Heart right ventricle (tissue), 16 donors: Measurements from ENCODE around the gene LASP1. TPM values are rescaled to one million over a fixed set of nuclear protein-coding genes. Genes with fewer than 3 reads are reported as not detected.
"Not testable (repeated sequence)": the region's sequence is repeated elsewhere in the genome, so short reads cannot be mapped to it uniquely, and the experiment has no call there.

Source experiments
- ATAC-seq, 8 donors: fragments of 200-7000 bp; cut with Tn5 transposase; one replicate each; pipeline ENCODE4 v1.9.1; 2020; ENCODE audit warnings: mild to moderate bottlenecking in 8 of 8, moderate library complexity in 8 of 8, moderate number of reproducible peaks in 1 of 8
- DNase-seq, 2 donors: peaks; one replicate each; pipeline ENCODE4 v3.0.0-alpha.2; 2020
- H3K27ac ChIP-seq, 10 donors: fragments of 200-600 bp; sonication (generic) in 2 of 10; one replicate each; pipeline versions ENCODE4 v1.5.0 to v1.8.0; 2020 to 2022; ENCODE audit warnings: mild to moderate bottlenecking in 3 of 10
- H3K27me3 ChIP-seq, 7 donors: fragments of 200-600 bp; one replicate each; pipeline ENCODE4 v1.8.0; 2021 to 2022; ENCODE audit warnings: mild to moderate bottlenecking in 2 of 7
- H3K36me3 ChIP-seq, 9 donors: fragments of 200-600 bp; sonication (generic) in 1 of 9; one replicate each; pipeline versions ENCODE4 v1.5.0 to v1.8.0; 2020 to 2022; ENCODE audit warnings: mild to moderate bottlenecking in 2 of 9
- H3K4me1 ChIP-seq, 9 donors: fragments of 200-600 bp; sonication (generic) in 1 of 9; one replicate each; pipeline versions ENCODE4 v1.5.0 to v1.8.0; 2020 to 2022; ENCODE audit warnings: mild to moderate bottlenecking in 4 of 9
- H3K4me3 ChIP-seq, 10 donors: fragments of 200-600 bp; sonication (generic) in 2 of 10; one replicate each; pipeline versions ENCODE4 v1.5.0 to v1.8.0; 2020 to 2022; ENCODE audit warnings: mild to moderate bottlenecking in 7 of 10, moderate library complexity in 2 of 10
- H3K9me3 ChIP-seq, 11 donors: fragments of 200-600 bp in 10 of 11; sonication (generic) in 2 of 11; one replicate each; pipeline versions ENCODE4 v1.5.0 to v1.8.0; 2013 to 2022; ENCODE audit warnings: mild to moderate bottlenecking in 2 of 11, control low read depth in 1 of 11, moderate library complexity in 1 of 11
- CTCF ChIP-seq, 9 donors: fragments of 200-600 bp; sonication (generic) in 2 of 9; IDR thresholded peaks; one replicate each; pipeline versions ENCODE4 v1.5.0 to v1.8.0; 2021 to 2022; ENCODE audit warnings: antibody characterized with exemption in 9 of 9, mild to moderate bottlenecking in 5 of 9, moderate library complexity in 1 of 9
- WGBS, 2 donors: extraction: QIAGEN DNeasy Blood & Tissue Kit; methylation state at CpG; one replicate each; pipeline ENCODE4 v1.1.7; 2013; ENCODE audit warnings: inconsistent platforms in 1 of 2; 5-methylcytosine and 5-hydroxymethylcytosine counted together
- intact Hi-C, 10 donors: fragments of 100-400 bp; cut with DNase I; formaldehyde crosslinking; loops; one replicate each; pipeline versions ENCODE4 v1.11.1 to v1.14.2; 2022
- polyA plus RNA-seq, 2 donors: library from polyadenylated mRNA; stranded (reverse); fragments of 200-250 nt; gene quantifications; one replicate each; pipeline ENCODE4 v1.2.3, GENCODE V29; 2013
- total RNA-seq, 10 donors: library from RNA; stranded (reverse); fragmentation: NEBNext Ultra II Directional in 3 of 10; extraction: Animal tissue kit (Norgen Biotek cat#: 25700) in 3 of 10; gene quantifications; one replicate each; pipeline versions ENCODE4 v1.2.1 to v1.2.4, GENCODE V29; 2021 to 2023
- donor health status: Arrhythmogenic right ventricular cardiomyopathy.
- donor health status: ischemic (EF 13 %, LVEDD 7.1; RV severe dilation, severe dysfunction).
- donor health status: healthy with polysubstance abuse.
- donor health status: DM: no; HTN: yes; CAD: no.
- donor health status: DM: no; HTN: no; CAD: no.
- donor health status: ischemic (EF 25% LVEDD 6.9; RV normal size, moderate dysfunction).
- donor health status: ischemic (EF 25% LVEDD 5.7; RV mildly dilated, moderate dysfunction).
- donor health status: healthy.
- donor health status: DM: yes; HTN: yes; CAD: no.
- donor health status: Ischemic cardiomyopathy.
- donor health status: ischemic (EF 35%, LVEDD 5.7; RV mildly dilated, moderate dysfunction).
- donor health status: nonischemic (EF 11% LVEDD 7.7; RV severe dilation, severe dysfunction).
- donor health status: DM: yes; HTN: yes; CAD: no.
- donor health status: PGD.
- donor health status: ischemic (EF 29% LVEDD 5.4; RV normal size, mild dysfunction).
- donor health status: nonischemic (EF 23%, LVEDD 6.1; RV moderate dilation, normal function).

LASP1 gene
- total and polyA plus RNA-seq, 12 donors: 19.5 to 56.9 (median 23.0) TPM

GRCh38 chr17:38925263-38925995 lies 55.6 kb downstream of the LASP1 start, which contains the start of gene LASP1NB:
LASP1NB (plus strand) TSS chr17:38925614.
- peak in 5 of 8 donors; percentile 35 to 52 (median 44) for ATAC-seq
- peaks cover 0 to 9% (median 0%) of the 10 kb centered on the region in 9 donors for H3K36me3 ChIP-seq
- intact Hi-C loops: no loop called here
- peak; percentile 50 to 81 for DNase-seq
- no peaks in the 10 kb centered on the region for H3K9me3 ChIP-seq
- H3K27me3 ChIP-seq: no peaks in the 10 kb centered on the region
- no peak for TF ChIP-seq CTCF (IDR thresholded peaks at IDR 0.05)
- 48 to 50% methylated on average over 14 of the region's 14 CpGs for WGBS, 2 donors
- peaks cover 7 to 57% (median 41%) of the 10 kb centered on the region in 9 donors for H3K4me1 ChIP-seq
- H3K27ac ChIP-seq: peak within 1 kb of the TSS in 8 of 10 donors; percentile 20 to 69 (median 48)
- H3K4me3 ChIP-seq: peak within 1 kb of the TSS in 6 of 10 donors; percentile 12 to 45 (median 24)

GRCh38 chr17:38926293-38927070 lies 56.6 kb downstream of the LASP1 start:
- H3K9me3 ChIP-seq: no peaks in the 10 kb centered on the region
- H3K4me3 ChIP-seq: peak overlapping the region in 1 of 10 donors; percentile 45
- ATAC-seq: no peak
- H3K36me3 ChIP-seq: no peaks in the 10 kb centered on the region
- WGBS, 2 donors: 73 to 86% methylated on average over 2 of the region's 2 CpGs
- no peak for DNase-seq
- TF ChIP-seq CTCF (IDR thresholded peaks at IDR 0.05): no peak
- no peaks in the 10 kb centered on the region for H3K27me3 ChIP-seq
- intact Hi-C loops: no loop called here
- H3K4me1 ChIP-seq: peaks cover 6 to 47% (median 31%) of the 10 kb centered on the region in 9 donors
- peak overlapping the region in 6 of 10 donors; percentile 41 to 69 (median 48) for H3K27ac ChIP-seq

- peaks cover 0 to 15% (median 6%) of the 10 kb centered on the region in 9 donors for H3K4me1 ChIP-seq
- DNase-seq, ATAC-seq, H3K9me3 ChIP-seq, H3K36me3 ChIP-seq, H3K27ac ChIP-seq, intact Hi-C loops, H3K4me3 ChIP-seq: not testable (repeated sequence)
- 90% methylated on average over 18 to 19 of the region's 36 CpGs for WGBS, 2 donors
- H3K27me3 ChIP-seq: peaks cover 0 to 12% (median 0%) of the 10 kb centered on the region in 7 donors
Measured at GRCh38 chr17:38930782-38931181, 60.9 kb downstream of the LASP1 start.

GRCh38 chr17:38933962-38934361 lies 64.1 kb downstream of the LASP1 start:
- ATAC-seq, H3K36me3 ChIP-seq, H3K4me1 ChIP-seq, H3K27ac ChIP-seq, intact Hi-C loops, H3K4me3 ChIP-seq, H3K9me3 ChIP-seq, DNase-seq: not testable (repeated sequence)
- peaks cover 0 to 24% (median 0%) of the 10 kb centered on the region in 7 donors for H3K27me3 ChIP-seq
- 82 to 86% methylated on average over 9 of the region's 9 CpGs for WGBS, 2 donors

- no peak for TF ChIP-seq CTCF (IDR thresholded peaks at IDR 0.05)
- Histone ChIP-seq H3K9me3 (no peaks in the 10 kb centered on the region), H3K4me1 (peaks cover 0 to 5% (median 0%) of the 10 kb centered on the region in 9 donors), H3K36me3 (no peaks in the 10 kb centered on the region), H3K27ac (no peak overlapping the region), H3K27me3 (peaks cover 0 to 20% (median 0%) of the 10 kb centered on the region in 7 donors), H3K4me3 (no peak overlapping the region)
- ATAC-seq: peak in 2 of 8 donors; percentile 39 to 58
- DNase-seq: no peak
- intact Hi-C loops: no loop called here
Measured at GRCh38 chr17:38939987-38940386, 70.1 kb downstream of the LASP1 start.
